H9 (cell line): ENCODE data around the gene YOD1. TPM values are rescaled to one million over a fixed set of nuclear protein-coding genes. Genes with fewer than 3 reads are reported as not detected.

ENCODE experiments used
- DNase-seq: peaks from one replicate; pipeline ENCODE4 v3.0.0-alpha.2; 2017
- H2AFZ ChIP-seq: one replicate; pipeline ENCODE4 v1.6.1; 2013; ENCODE audit warnings: mild to moderate bottlenecking, low read length, control low read depth, moderate library complexity
- H2AK5ac ChIP-seq: 2 replicates; pipeline ENCODE4 v1.6.1; 2013; ENCODE audit warnings: low read length, control low read depth, mixed read lengths; ENCODE audit not compliant: insufficient read length
- H2BK120ac ChIP-seq: one replicate; pipeline ENCODE4 v1.6.1; 2013; ENCODE audit warnings: low read depth, mild to moderate bottlenecking, low read length, control low read depth, inconsistent platforms; ENCODE audit not compliant: poor library complexity, severe bottlenecking
- H2BK12ac ChIP-seq: 2 replicates; pipeline ENCODE4 v1.6.1; 2013; ENCODE audit warnings: low read length, control low read depth, mixed read lengths, low read depth; ENCODE audit not compliant: insufficient read length
- H2BK15ac ChIP-seq: 2 replicates; pipeline ENCODE4 v1.6.1; 2013; ENCODE audit warnings: low read depth, low read length, control low read depth
- H2BK20ac ChIP-seq: one replicate; pipeline ENCODE4 v1.6.1; 2013; ENCODE audit warnings: low read depth, mild to moderate bottlenecking, low read length, control low read depth, inconsistent platforms; ENCODE audit not compliant: poor library complexity, severe bottlenecking
- H2BK5ac ChIP-seq: 2 replicates; pipeline ENCODE4 v1.6.1; 2013; ENCODE audit warnings: low read length, control low read depth, mixed read lengths; ENCODE audit not compliant: insufficient read length
- H3K14ac ChIP-seq: 2 replicates; pipeline ENCODE4 v1.6.1; 2013; ENCODE audit warnings: low read length, control low read depth; ENCODE audit not compliant: insufficient read depth
- H3K18ac ChIP-seq: 2 replicates; pipeline ENCODE4 v1.6.1; 2013; ENCODE audit warnings: low read depth, mild to moderate bottlenecking, mixed read lengths, low read length, control low read depth; ENCODE audit not compliant: insufficient read length
- H3K23ac ChIP-seq: 2 replicates; pipeline ENCODE4 v1.6.1; 2013; ENCODE audit warnings: low read length, control low read depth, mixed read lengths, low read depth; ENCODE audit not compliant: insufficient read length
- H3K23me2 ChIP-seq: 2 replicates; pipeline ENCODE4 v1.6.1; 2013; ENCODE audit warnings: low read depth, mild to moderate bottlenecking, mixed read lengths, low read length, control low read depth; ENCODE audit not compliant: insufficient read length, poor library complexity, severe bottlenecking
- H3K27ac ChIP-seq: 2 replicates; pipeline ENCODE4 v1.5.1; 2013; ENCODE audit warnings: low read length, control low read depth, mixed read lengths, low read depth; ENCODE audit not compliant: insufficient read length
- H3K27me3 ChIP-seq: 2 replicates; pipeline ENCODE4 v1.6.1; 2013; ENCODE audit warnings: low read length, control low read depth, inconsistent platforms; ENCODE audit not compliant: insufficient read depth
- H3K4ac ChIP-seq: 2 replicates; pipeline ENCODE4 v1.6.1; 2013; ENCODE audit warnings: low read depth, mild to moderate bottlenecking, control low read depth, inconsistent platforms, low read length, moderate library complexity
- H3K4me1 ChIP-seq: 2 replicates; pipeline ENCODE4 v1.6.1; 2013; ENCODE audit warnings: low read length, control low read depth, inconsistent platforms; ENCODE audit not compliant: insufficient read depth
- H3K4me2 ChIP-seq: 2 replicates; pipeline ENCODE4 v1.6.1; 2013; ENCODE audit warnings: low read length, control low read depth, mixed read lengths; ENCODE audit not compliant: insufficient read length, insufficient read depth
- H3K56ac ChIP-seq: 2 replicates; pipeline ENCODE4 v1.6.1; 2013; ENCODE audit warnings: low read depth, mild to moderate bottlenecking, mixed read lengths, low read length, control low read depth; ENCODE audit not compliant: insufficient read length
- H3K79me1 ChIP-seq: 2 replicates; pipeline ENCODE4 v1.6.1; 2013; ENCODE audit warnings: low read depth, mild to moderate bottlenecking, moderate library complexity, low read length, control low read depth, inconsistent platforms; ENCODE audit not compliant: insufficient read depth, poor library complexity, severe bottlenecking
- H3K79me2 ChIP-seq: 2 replicates; pipeline ENCODE4 v1.6.1; 2013; ENCODE audit warnings: low read length, control low read depth, inconsistent platforms; ENCODE audit not compliant: insufficient read depth
- H3K9ac ChIP-seq: 2 replicates; pipeline ENCODE4 v1.6.1; 2013; ENCODE audit warnings: low read length, control low read depth, mixed read lengths; ENCODE audit not compliant: insufficient read length; ENCODE audit errors: extremely low read depth
- H3K9me3 ChIP-seq: one replicate; pipeline ENCODE4 v1.6.1; 2013; ENCODE audit warnings: low read depth, low read length, inconsistent platforms; ENCODE audit not compliant: control insufficient read depth
- H3T11ph ChIP-seq: one replicate; pipeline ENCODE4 v1.6.1; 2013; ENCODE audit warnings: mild to moderate bottlenecking, low read length, control low read depth, inconsistent platforms
- H4K20me1 ChIP-seq: one replicate; pipeline ENCODE4 v1.6.1; 2013; ENCODE audit not compliant: control insufficient read depth, insufficient read length, insufficient read depth
- H4K5ac ChIP-seq: 2 replicates; pipeline ENCODE4 v1.6.1; 2013; ENCODE audit warnings: low read depth, mild to moderate bottlenecking, mixed read lengths, low read length, control low read depth; ENCODE audit not compliant: insufficient read length
- H4K8ac ChIP-seq: replicated peaks from 2 replicates; pipeline ENCODE4 v1.6.1; 2013; ENCODE audit warnings: low read length, control low read depth, mixed read lengths, low read depth; ENCODE audit not compliant: insufficient read length
- H4K91ac ChIP-seq: 2 replicates; pipeline ENCODE4 v1.6.1; 2013; ENCODE audit warnings: low read depth, mild to moderate bottlenecking, moderate library complexity, mixed read lengths, low read length, control low read depth; ENCODE audit not compliant: insufficient read length
- H3K27ac Mint-ChIP-seq, 3 experiments: 2 replicates in 2 of 3; 3 replicates in 1 of 3; pipeline ENCODE4 v1.8.0; 2020 to 2021; ENCODE audit warnings: mixed read lengths in 3 of 3, mild to moderate bottlenecking in 1 of 3, moderate library complexity in 1 of 3
- H3K27me3 Mint-ChIP-seq: 2 replicates; pipeline ENCODE4 v1.8.0; 2021; ENCODE audit warnings: low read depth, mild to moderate bottlenecking, moderate library complexity, mixed read lengths
- H3K36me3 Mint-ChIP-seq, 3 experiments: 2 replicates in 2 of 3; 3 replicates in 1 of 3; pipeline ENCODE4 v1.8.0; 2020 to 2021; ENCODE audit warnings: low read depth in 3 of 3, mixed read lengths in 3 of 3; ENCODE audit not compliant: insufficient read depth in 1 of 3
- H3K4me1 Mint-ChIP-seq, 2 experiments: 2 replicates each; pipeline ENCODE4 v1.8.0; 2020; ENCODE audit warnings: mixed read lengths in 2 of 2
- H3K4me3 Mint-ChIP-seq, 2 experiments: 2 replicates in 1 of 2; 3 replicates in 1 of 2; pipeline ENCODE4 v1.8.0; 2020 to 2021; ENCODE audit warnings: mild to moderate bottlenecking in 2 of 2, mixed read lengths in 2 of 2, moderate library complexity in 1 of 2
- H3K9me3 Mint-ChIP-seq, 2 experiments: 2 replicates in 1 of 2; 3 replicates in 1 of 2; pipeline ENCODE4 v1.8.0; 2020; ENCODE audit warnings: mild to moderate bottlenecking in 2 of 2, mixed read lengths in 2 of 2, moderate library complexity in 1 of 2
- CTCF ChIP-seq: fragments of 200-600 bp; sonication (generic); conservative IDR thresholded peaks from 3 replicates; pipeline ENCODE4 v1.8.0; 2021; ENCODE audit warnings: antibody characterized with exemption, mild to moderate bottlenecking
- WGBS: extraction: QIAGEN DNeasy Blood & Tissue Kit; methylation state at CpG from one replicate; pipeline ENCODE4 v1.1.7; 2013; ENCODE audit warnings: missing lambda C conversion rate, low lambda C conversion rate, mixed read lengths; ENCODE audit not compliant: insufficient read length; ENCODE audit errors: extremely low coverage; 5-methylcytosine and 5-hydroxymethylcytosine counted together
- total RNA-seq: library from RNA; stranded (reverse); gene quantifications from 2 replicates; pipeline ENCODE4 v1.2.1, GENCODE V29; 2021

Gene YOD1
- total RNA-seq, 1 experiment from 2014 or later, result 8.6 TPM

- no peak overlapping the region for H3T11ph ChIP-seq
- H3K79me2 ChIP-seq, result no peaks in the 10 kb centered on the region
- no peak overlapping the region for H3K23ac ChIP-seq
- H3K9me3 Mint-ChIP-seq, result no peaks in the 10 kb centered on the region
- H3K18ac ChIP-seq, result no peak overlapping the region
- no peak overlapping the region for H3K27ac ChIP-seq
- no peaks in the 10 kb centered on the region for H3K79me1 ChIP-seq
- H4K91ac ChIP-seq, result no peak overlapping the region
- H2AK5ac ChIP-seq, result no peak overlapping the region
- no peak for TF ChIP-seq CTCF
- no peaks in the 10 kb centered on the region for H3K27me3 ChIP-seq
- no peak overlapping the region for H3K14ac ChIP-seq
- no peaks in the 10 kb centered on the region for H3K23me2 ChIP-seq
- no CpG with 5 or more reads among the region's 10 CpGs for WGBS
- no peaks in the 10 kb centered on the region for H3K9me3 ChIP-seq
- no peak overlapping the region for H2BK20ac ChIP-seq
- no peak overlapping the region for H4K8ac ChIP-seq
- H3K4me3 Mint-ChIP-seq, result no peak overlapping the region
- no peak overlapping the region for H2BK120ac ChIP-seq
- no peak overlapping the region for H3K4ac ChIP-seq
- H3K9ac ChIP-seq, result no peak overlapping the region
- H3K4me1 Mint-ChIP-seq, result peaks cover 8 to 13% of the 10 kb centered on the region in 2 experiments
- no peak overlapping the region for H2BK15ac ChIP-seq
- H3K56ac ChIP-seq, result no peak overlapping the region
- no peak overlapping the region for H3K4me2 ChIP-seq
- no peaks in the 10 kb centered on the region for H3K4me1 ChIP-seq
- H2BK12ac ChIP-seq, result no peak overlapping the region
- peaks cover 24% of the 10 kb centered on the region for H3K27me3 Mint-ChIP-seq
- H3K36me3 Mint-ChIP-seq, result no peaks in the 10 kb centered on the region
- no peak overlapping the region for H3K27ac Mint-ChIP-seq
- DNase-seq, result no peak
- H2AFZ ChIP-seq, result no peak overlapping the region
- H4K20me1 ChIP-seq, result no peaks in the 10 kb centered on the region
- H2BK5ac ChIP-seq, result no peak overlapping the region
- no peak overlapping the region for H4K5ac ChIP-seq
These were observed 41.7 kb downstream of the YOD1 start for GRCh38 chr1:207009182-207009850.
